ENCODE results near the gene UGT2A3. TPM values are rescaled to one million over a fixed set of nuclear protein-coding genes. Genes with fewer than 3 reads are reported as not detected.
"Not testable (repeated sequence)": the region's sequence is repeated elsewhere in the genome, so short reads cannot be mapped to it uniquely, and the experiment has no call there.

UGT2A3 gene
- not detected for polyA plus RNA-seq (2013, experiment 1 of 2; ENCODE audit: insufficient read length)
- polyA plus RNA-seq (2013, experiment 2 of 2; ENCODE audit: insufficient read length) = 0.37 TPM

DNA sequence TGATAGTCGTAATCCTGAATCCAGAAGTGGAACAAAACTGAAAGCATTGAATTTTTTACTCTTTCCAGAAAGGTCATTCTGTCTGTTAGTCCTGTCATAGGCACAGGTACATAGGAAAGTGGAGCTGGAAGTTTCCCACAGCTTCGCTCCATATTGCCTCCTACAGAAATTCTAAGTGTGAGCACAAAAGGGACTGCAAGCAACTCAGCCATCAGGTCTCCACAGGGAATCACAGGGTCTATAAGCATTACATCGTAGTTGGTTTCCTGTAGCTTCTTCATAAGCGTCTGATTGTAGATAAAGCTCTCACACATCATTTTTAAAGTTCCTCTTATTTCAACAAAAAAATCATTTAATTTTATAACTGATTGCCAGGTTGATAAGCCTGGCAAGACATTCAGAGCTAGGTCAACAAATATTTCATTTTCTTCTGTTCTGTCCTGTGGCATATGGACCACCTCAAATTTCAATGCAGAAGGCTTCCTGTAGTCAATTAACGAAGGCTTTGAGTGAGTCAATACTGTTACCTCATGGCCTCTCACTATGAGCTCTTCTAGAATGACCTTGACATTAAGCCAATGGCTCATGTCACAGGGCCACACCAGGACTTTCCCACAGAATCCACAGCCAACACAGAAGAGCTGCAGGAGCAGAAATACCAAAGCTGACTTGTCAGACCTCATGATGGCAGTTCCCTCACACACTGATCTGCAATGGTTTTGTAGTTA, at the start of gene UGT2A3:
UGT2A3 (minus strand) TSS at position 727 of the 728 bp plus-strand sequence; CDS start at position 683, 44 bp downstream.
- no peak for DNase-seq

DNA sequence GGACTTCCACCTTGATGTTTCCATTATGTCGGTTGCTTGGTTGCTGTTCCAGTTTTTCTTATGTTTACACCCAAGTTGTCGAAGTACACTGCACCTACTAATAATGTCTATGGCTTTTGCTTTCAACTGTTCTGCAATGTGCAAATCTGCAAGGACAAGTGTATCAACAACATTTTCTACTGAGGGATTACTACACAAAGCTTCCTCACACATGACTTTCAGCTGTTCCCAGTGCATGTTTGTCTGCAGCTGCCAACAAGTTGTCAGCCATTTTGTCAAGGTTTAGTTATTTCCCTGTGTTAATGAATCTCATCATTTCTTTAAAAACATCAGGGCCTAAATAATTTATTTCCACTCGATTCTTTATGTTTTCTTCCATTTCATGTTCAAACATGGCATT, 45.4 kb upstream of the UGT2A3 start:
- no peak for DNase-seq

DNA sequence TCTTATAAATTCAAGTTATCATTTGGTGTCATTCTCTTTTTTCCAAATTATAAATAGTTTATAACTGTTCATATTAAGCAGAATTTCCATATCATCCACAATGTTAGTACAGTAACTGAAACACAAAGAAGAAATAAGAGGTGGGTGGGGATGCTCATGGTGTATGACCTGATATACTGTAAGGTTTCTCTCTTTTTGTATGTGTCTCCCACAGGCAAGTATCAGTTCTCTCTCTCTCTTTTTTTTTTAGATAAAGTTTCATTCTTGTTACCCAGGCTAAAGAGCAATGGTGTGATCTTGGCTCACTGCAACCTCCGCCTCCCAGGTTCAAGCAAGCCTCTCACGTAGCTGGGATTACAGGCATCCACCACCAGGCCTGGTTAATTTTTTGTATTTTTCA, 43.7 kb upstream of the UGT2A3 start:
- no peak for DNase-seq

DNA sequence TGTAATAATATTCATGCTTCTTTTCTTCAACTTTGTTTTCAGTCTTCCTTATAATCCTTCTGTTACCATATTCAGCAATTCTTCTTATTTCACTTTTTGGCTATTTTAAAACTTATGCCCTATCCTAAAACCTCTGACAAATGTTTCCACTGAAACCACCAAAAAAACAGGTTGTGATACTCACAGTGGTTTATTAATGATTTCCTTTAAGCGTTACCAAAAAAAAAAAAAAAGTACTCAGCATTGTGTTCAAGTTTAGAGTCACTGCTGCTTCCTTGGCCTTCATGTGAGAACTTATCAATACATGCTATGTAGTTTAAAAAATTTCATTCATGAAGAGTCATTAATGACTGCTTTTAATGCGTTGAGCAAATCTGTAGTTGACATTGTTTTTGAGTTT, 35.4 kb upstream of the UGT2A3 start:
- DNase-seq = no peak

DNA sequence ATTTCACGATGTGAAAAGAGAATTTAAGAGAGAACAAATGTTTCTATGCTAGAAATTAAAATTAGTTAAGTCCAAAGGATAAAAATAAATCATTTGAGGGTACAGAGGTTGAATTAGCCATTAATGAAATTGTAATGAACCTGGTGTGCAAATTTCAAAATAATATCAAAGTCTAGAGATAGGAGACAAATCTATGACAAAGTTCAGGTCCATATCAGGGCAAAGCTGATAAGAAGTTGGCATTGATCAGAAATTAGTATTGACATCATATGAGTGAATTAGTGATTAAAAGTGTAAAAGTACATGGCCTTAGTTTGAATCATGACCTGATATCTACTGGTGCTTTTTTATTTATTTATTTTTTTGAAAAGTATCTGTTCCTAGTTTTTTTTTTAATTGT, 33.8 kb upstream of the UGT2A3 start:
- DNase-seq = no peak

DNA sequence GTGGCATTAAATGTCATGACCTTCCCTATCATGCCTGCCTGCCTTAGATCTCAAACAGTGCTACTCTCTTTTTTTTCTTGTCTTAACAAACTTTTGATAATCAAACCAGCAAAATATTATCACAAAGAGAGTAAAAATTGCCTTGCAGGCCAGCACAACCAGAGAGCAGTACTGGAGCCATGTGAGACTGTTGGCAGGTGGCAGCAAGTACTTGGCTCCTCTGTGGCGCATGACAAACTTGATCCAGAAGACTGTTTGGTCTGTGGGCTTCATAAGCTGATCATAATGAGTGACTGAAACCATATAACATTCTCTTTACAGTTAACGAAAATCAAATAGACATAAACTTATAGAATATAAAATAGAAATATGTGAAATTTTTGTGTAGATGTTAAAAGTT, 33.3 kb upstream of the UGT2A3 start:
- DNase-seq = no peak

DNA sequence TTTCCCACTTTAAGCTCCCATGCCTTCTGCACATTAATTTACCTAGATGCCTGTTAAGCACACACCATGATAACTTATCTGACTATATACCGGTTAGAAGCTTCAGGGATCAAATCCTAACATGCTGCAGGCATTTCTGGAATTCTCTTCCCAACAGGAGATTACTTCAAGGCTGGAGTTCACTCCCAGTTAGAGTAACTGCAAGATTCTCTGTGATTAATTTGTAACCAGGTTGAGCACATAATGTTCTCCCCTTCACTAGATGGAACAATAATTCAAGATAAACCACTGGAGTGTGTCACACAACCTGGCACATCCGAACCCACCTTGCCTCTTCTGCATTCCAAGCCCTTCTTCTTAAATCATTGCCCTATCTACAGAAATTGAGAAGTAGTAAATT, 11.8 kb upstream of the UGT2A3 start:
- no peak for DNase-seq

DNA sequence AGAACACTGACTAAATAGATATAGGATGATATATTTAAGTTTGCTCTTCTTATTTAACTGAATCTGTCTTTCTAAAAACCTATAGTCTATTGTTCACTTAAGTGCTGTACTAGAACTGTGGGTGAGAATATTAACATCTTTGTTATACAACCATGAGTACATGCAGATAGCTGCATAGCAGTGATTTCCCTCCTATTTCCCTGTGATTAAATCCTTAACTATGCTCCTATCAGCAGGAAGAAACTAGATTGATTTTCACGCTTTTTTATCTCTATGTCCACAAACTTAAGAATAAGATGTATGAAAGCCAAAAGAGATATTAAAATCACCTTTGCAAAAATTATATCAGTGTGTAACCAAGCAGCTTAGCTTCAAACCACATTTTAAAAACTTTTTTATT, 11.3 kb upstream of the UGT2A3 start:
- DNase-seq = no peak

DNA sequence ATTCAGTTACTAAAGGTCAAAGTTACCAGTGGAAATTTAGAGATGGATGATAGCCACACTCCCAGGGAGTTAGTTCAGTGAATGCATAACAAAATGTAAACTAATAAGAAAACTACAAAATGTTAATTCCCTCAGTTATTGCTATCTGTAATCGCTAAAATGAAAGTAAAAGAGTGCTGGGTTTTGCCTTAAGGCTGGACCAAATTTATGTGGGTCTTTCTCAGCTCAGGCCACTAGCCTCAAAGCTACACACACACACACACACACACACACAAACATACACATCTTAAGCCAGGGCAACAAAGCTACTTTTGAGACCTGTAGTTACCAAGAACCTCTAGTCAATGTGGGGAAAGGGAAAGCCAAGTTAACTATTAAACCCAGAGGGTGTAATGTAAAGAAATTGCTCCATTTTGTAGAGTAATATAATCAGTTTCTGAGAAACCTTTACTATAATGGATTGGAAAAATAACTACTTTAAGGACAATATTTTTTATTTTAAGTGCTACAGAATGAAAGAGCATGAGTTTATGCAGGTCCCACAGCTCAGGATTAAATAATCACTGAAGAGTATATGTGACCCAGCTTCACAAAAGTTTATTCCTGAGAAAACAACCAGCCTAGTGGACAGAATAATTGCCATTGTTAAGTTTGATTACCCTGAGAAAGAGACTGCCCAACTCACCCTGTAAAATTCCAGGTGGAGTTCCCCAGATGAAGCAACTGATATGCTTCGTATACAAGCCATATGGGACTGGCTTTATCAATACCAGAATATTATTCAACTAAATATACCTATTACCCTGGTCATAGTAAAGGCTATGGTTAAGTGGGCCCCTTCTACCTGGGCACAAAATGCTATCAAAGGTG, 8.9 kb upstream of the UGT2A3 start:
- no peak for DNase-seq

DNA sequence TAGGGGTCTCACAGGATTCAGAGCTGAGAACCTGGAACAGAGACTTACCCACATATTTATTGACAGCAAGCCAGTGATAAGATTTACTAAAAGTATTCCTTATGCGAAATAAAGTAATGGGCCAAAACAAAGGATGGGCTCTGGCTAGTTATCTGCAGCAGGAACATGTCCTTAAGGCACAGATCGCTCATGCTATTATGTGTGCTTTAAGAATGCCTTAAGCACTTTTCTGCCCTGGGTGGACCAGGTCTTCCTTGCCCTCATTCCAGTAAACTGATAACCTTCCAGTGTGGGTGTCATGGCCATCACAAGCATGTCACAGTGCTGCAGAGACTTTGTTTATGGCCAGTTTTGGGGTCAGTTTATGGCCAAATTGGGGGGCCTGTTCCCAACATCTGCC, 7.5 kb upstream of the UGT2A3 start:
- DNase-seq = not testable (repeated sequence)

DNA sequence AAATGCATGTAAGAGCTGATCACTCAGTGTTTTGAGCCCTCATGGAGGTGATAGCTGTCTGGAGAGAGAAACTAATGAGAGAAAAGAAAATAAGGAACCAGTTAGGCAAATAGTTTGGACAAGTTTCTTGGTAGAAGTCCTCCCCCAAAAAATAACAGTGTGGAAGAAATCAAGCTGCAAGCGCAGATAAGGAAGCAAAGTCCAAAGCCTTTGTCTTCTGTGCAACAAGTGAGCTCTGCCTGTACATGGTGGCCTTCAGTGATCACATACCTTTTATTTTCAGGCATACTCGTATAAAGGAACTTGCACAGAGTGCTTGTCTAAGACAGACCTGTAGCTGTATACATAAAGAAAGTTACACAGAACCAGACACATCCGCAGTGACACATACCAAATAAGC, 2.5 kb upstream of the UGT2A3 start:
- no peak for DNase-seq

DNA sequence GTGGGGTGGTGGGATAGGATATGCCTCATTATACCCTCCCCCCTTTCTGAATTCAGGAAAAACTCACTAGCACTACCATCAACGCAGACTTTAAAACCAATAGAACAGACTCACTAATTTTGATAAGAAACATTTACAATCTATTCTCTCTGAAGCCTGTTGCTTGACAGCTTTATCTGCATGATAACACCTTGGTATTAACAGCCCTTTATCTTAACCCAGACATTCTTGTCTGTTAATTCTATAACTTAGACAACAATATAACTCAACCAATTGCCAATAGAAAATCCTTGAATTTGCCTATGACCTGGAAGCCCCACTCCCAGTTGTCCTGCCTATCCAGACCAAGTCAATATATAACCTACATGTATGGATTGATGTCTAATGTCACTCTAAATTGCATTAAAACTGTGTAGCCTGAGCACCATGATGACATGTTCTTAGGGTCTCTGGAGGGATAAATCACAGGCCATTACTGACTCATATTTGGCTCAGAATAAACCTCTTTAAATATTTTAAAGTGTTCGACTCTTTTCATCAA, 1.5 kb upstream of the UGT2A3 start:
- DNase-seq = no peak

DNA sequence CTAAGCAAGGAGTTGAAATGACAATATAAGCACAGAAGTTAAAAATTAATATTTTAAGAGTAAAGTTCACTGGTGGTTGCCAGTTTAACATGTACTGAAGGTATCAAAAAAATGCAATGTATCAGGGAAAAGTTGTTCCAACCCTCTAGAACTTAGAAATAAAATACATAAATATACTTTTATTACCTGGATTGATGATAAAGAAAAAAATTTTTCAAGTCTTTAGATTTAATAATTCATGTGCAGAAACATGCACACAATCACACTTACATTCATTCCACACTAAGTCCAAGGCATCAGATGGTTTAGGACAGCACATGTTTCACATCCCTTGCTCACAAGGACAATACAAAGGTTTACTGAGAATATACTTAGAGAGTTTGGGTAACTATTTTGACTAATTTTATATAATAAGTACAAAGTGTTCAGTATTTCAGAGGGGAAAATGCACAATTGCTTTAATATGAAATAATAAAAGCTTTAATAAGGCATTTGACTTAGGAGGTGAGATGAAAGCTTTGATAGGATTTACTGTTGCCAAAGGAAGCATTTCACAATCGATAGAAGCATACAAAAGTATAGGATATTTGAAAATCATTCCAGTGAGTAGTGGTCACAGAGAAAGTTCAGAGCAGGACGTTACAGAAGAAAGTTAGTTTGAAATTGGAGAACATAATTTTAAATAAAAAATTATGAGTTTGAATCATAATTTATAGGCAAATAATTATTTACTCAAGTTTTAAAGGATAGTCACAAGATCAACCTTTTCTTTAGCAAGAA, 392 bp upstream of the UGT2A3 start:
- no peak for DNase-seq

DNA sequence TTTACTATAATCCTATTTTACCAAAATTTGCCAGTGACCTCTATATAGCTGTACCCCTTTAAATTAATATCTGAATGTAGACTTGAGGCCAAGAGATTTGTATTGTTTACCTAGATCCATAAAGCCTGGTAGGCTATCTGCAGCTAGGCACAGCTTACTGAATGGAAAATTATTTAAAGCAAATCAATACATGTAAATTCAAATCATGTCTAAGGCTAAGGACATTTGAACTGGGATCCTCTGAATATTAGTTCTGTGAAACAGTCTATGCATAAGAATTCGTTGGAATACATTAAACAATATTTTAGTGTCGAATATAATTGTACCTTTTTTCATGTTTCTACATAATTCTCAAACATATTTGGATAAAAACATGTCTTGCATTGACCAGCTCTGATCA, 1.6 kb downstream of the UGT2A3 start:
- no peak for DNase-seq

DNA sequence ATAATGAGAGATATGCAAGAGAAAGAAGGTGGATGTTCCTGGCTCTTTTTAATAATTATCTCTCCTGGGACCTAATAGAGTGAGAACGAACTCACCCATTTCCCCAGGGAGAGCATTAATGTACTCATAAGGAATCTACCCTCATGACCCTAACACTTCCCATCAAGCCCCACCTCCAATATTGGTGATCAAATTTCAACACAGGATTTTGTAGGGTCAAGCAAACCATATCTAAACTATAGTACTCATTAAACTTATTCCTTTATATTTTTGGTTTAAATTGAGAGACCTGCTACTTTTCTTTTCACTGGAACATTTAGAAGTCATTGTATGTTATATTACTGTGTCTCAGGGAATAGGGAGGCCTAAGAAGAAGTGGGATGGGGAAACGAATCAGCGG, 2.6 kb downstream of the UGT2A3 start:
- no peak for DNase-seq

DNA sequence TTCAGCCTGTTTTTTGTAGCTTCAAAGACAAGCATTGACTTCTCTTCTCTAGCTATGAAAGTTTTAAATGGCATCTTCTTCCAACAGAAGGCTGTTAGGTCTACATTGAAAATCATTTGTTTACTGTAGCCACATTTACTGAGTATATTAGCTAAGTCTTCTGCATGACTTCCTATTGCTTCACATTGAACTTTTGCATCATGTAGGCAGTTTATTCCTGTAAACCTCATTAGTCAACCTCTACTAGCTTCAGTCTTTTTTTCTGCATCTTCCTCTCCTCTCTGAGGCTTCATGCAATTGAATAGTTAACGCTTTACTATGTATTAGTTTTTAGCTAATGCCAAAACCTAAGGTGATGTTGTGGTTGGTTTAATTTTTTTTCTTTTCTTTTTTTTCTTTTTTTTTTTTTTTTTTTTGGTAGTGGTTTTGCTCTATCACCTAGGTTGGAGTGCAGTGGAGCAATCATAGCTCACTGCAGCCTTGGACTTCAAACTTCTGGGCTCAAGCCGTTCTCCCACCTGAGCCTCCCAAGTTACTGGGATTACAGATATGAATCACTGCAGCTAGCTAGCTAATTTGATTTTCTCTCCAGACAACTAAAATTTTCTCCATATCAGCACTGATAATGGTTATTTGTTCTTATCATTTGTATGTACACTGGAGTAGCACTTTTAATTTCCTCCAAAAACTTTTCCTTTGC, 3.4 kb downstream of the UGT2A3 start:
- DNase-seq = no peak

DNA sequence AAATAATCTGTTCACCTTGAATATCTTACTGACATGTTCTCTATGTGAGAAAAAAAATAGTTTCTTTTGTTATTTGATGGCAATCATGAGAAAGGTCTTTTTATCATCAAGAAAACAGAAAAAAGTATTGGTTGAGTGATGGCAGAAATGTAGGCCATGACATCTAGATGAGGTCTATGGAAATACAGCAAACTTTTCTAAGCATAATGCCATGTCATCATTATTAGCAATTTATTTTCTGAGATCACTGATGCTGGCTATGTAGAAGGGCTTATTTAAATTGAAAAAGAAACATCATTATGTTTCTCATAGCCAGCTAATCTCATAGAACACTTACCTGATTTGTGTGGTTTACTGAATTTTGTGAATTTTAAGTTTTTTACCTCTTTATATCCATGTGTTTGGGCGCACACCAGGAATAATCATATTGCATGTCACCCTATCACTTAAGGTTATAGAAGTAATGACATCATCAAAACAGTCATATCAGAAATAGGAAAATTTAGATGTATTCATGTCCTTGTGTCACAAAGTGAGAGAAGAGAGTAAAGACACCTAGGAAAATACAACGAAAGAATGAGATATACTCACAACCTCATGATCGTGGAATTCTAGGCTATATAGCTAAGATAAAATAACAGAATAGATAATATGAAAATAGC, 22.4 kb downstream of the UGT2A3 start:
- DNase-seq = no peak

DNA sequence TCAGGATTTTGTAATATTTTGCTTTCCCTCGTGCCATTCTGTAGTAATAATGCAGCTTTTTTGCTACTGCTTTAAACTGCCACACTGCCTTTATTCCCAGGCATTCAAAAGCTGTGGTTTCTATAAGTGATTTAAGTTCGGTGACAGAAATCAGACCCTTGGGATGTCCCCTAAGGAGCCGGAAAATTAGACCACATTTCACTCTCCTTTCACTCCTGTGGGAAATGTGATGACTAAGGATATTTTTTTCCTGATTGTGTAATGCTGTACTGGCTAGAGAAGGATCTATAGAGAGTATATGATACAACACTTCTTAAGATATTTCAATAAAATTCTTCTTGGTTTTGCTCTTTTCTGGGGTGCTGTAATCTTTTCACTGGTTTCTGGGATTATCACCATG, 24.4 kb downstream of the UGT2A3 start:
- DNase-seq = no peak

DNA sequence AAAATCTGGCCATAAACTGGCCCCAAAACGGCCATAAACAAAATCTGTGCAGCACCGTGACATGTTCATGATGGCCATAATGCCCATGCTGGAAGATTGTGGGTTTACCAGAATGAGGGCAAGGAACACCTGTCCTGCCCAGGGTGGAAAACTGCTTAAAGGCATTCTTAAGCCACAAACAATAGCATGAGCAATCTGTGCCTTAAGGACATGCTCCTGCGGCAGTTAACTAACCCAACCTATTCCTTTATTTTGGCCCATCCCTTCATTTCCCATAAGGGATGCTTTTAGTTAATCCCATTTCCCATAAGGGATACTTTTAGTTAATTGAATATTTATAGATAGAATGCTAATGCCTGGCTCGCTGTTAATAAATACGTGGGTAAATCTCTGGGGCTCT, 29.4 kb downstream of the UGT2A3 start:
- DNase-seq = not testable (repeated sequence)

DNA sequence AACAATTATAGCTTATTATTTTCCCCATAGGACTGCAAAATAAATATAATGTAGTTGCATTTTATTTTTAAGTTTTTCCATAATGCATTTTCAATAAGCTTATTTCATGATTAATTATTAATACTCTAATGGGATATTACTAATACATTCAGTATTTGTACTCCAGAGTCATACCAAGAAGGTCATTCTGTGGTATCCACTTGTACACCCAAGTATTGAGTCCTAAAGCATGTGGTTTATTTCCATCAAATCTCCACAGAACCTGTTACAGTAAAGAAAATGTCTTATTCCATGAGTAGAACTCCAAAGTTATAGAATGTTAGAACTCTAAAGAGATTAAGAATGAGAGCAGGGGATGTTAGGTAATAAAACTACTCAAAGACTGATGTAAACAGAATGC, 30.6 kb downstream of the UGT2A3 start:
- DNase-seq = no peak

DNA sequence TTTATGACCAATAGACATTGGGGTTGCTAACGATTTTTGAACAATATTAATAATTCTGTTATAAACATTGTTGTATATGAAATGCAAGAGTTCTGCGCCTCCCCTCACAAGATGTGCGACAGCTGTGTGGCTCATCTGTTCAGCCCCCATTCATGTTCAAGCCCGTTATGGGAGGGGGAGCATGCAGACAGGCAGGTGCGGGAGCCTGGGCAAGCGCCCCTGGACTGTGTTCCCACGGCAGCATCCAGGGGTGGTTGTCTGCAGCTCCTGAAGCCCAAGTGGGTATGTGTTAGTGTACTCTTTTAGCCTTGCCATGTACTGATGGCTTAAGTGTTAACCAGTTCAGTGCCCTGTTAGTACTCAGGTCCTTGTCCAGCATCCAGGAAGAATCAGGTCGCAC, 34.6 kb downstream of the UGT2A3 start:
- no peak for DNase-seq

DNA sequence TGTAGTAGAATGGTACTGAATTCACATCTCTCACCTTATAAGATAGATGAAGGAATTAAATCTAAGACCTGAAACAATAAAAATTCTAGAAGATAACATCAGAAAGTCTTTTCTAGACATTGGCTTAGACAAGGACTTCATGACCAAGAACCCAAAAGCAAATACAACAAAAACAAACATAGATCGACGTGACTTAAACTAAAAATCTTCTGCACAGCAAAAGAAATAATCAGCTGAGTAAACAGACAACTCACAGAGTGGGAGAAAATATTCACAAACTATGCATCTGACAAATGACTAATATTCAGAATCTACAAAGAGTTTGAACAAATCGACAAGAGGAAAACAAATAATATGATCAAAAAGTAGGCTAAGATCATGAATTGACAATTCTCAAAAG, 38.8 kb downstream of the UGT2A3 start:
- no peak for DNase-seq
